Right renal cortex interstitium (tissue), 3 donors: Measurements from ENCODE around the gene ITPRIPL2. TPM values are rescaled to one million over a fixed set of nuclear protein-coding genes. Genes with fewer than 3 reads are reported as not detected.

ENCODE experiments used
- DNase-seq, 3 donors: peaks; one replicate each; pipeline ENCODE4 v3.0.0-alpha.2; 2013; ENCODE audit warnings: low read depth in 3 of 3, low spot score in 2 of 3
- polyA plus RNA-seq, 3 donors: library from polyadenylated mRNA; unstranded; fragments of 120-200 nt; gene quantifications; one replicate each; pipeline ENCODE4 v1.2.1, GENCODE V29; 2013; ENCODE audit not compliant: insufficient read length in 3 of 3

ITPRIPL2 gene
- polyA plus RNA-seq, 3 donors = 15.2 to 16.6 (median 15.8) TPM

DNA sequence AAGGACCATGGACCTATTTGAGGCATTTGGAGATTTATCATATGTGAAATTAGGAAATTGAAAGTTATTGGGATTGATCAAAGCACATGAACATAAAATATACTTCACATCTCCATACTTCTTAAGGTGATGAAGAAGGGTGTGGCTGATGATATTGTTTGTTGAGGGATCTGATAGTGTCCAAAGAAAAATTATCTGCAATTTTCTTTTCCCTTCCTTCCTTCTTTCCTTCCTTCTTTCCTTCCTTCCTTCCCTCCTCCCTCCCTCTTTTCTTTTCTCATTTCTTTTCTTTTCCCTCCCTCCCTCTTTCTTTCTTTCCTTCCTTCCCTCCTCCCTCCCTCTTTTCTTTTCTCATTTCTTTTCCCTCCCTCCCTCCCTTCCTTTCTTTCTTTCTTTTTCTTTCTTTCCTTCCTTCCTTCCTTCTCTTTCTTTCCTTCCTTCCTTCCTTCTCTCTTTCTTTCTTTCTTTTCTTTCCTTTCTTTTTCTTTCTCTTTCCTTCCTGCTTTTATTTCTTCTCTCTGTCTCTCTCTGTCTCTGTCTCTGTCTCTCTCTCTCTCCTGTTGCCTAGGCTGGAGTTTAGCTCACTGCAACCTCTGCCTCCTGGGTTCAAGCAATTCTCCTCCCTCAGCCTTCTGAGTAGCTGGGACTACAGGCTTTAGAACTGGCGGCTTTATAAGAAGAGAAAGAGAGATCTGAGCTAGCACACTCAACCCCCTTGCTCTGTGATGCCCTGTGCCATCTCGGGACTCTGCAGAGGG lies 20.9 kb upstream of the ITPRIPL2 start:
- DNase-seq = no peak

DNA sequence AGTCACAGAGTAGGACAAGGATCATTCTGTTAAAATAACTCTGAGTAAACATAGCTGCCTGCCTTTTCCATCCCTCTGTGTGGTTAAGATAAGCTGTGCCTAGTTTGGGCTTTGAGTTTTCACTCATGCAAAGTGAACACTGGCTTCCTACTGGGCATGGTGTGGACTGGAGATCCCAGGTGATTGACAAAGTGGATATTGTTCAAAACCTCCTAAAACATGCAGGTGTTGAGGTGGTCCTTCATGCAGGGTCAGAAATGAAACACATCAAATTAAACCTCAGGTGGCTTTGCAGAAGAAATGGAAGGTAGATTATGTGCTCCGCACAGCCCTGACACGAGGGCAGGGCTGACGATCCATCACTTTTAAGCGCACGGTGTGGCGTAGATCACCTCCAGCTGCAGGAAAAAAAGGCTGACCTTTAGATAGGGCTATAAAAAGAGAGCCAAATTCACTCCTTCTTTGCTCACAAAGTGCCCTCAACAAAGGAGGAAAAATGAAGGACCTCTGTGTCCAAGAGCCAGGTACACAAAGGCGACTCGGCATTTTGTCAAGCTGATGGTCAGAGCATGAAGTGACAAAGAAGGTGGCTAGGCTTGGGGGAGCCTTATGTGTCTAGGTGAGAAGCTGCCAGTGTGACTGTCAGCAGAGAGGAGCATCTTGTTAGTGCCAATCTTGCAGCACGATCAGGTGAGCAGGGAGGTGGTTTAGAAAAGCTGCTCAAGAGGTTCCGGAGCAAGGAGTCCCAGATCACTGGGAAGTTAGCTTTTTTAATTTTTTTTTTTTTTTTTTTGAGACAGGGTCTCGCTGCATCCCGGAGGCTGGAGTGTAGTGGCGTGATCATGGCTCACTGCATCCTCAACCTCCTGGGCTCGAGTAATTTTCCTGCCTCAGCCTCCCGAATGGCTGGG lies 19.9 kb upstream of the ITPRIPL2 start:
- no peak for DNase-seq

DNA sequence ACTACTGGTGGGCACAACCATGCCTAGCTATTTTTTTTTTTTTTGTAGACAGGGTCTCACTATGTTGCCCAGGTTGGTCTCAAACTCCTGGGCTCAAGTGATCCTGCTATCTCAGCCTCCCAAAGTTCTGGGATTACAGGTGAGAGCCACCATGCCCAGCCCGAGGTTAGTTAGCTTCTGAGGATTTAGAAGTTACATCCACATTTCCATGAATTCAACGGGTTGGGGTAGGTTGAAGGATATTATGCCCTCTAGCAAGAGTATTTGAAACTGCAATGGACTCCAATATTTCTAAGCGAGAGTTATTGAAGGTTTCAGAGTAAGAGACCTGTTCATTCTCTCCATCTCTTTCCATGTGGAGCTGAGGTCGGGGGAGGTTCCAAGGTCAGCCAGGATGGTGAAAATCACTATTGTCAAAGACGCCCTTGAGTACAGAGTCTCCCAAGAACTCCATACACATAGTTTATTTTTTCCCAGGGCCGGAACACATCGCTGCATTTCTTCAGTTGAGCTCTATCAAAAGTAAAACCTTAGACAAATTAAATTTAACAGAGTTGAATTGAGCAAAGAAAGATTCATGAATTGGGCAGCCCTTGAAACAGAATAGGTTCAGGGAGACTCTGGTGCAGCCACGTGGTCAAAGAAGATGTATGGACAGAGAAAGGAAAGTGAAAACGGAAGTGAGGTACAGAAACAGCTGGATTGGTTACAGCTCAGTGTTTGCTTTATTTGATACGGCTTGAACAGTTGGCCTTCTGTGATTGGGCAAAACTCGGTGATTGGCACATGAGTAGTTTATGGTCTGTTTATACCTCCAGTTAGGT lies 19.0 kb upstream of the ITPRIPL2 start:
- no peak for DNase-seq

- no peak for DNase-seq
Measured at GRCh38 chr16:19095654-19096053, 18.1 kb upstream of the ITPRIPL2 start.

DNA sequence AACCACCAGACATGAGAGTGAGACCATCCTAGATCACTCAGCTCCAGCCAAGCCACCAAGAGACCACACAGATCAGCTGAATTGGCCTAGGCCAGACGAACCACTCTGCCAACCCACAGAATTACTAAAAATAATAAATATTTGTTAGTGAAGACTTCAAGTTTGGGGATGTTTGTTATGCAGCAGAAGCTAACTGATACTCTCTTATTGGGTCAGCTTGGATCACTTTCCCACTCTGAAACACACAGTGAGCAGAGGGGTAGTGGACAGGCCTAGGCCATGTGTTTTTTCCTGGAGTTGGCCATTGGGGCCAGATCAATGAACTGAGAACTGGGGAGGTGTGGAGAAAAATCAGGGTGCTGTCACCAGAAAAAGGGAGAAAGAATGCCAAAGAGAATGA lies 15.6 kb upstream of the ITPRIPL2 start:
- DNase-seq = no peak

DNA sequence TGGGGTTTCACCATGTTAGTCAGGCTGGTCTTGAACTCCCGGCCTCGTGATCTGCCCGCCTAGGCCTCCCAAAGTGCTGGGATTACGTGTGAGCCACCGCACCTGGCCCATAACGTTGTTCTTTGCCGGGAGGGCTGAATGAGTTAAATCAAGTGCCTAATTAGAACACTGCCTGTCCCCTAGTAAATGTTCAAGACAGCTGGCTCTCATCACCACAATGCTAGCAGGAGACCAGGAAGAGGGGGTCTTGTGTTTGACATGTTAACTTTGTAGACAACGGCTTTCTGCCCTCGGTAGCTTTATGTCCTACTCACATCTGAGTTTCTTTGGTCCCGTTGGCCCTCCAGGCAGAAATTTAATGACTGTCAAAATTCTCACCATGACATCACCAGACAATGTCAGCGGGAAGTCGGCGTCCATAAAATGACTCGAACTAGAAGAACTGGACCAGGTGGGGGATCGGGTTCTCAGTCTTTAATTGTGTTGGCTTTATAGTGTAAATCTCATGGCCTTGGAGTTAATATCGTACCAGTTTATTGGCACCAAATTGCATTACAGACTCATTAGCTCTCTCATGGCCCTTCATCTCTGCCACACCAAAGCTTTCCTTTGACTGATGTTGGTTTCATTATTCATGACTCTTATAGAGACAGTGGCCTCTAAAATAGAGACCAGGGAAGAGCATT lies 11.4 kb upstream of the ITPRIPL2 start:
- DNase-seq = no peak

DNA sequence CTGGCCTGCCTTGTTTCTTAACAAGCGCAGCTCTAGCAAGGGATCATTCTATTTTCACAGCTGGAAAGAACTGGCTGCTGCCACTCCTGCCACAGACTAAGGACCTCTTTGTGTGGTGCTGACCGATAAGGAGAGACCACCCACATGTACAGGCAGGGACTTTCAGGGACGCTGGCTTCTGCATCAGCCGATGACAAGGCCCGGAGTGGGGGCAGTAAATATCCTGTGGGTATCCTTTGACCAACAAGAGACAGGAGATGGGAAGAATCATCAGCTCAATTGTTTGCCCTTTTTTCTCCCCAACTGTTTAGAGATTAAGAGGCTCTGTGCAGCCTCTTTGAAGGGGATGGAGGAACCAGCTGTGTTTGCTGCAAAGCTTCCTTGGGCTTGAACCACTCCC lies 9.2 kb upstream of the ITPRIPL2 start:
- no peak for DNase-seq

DNA sequence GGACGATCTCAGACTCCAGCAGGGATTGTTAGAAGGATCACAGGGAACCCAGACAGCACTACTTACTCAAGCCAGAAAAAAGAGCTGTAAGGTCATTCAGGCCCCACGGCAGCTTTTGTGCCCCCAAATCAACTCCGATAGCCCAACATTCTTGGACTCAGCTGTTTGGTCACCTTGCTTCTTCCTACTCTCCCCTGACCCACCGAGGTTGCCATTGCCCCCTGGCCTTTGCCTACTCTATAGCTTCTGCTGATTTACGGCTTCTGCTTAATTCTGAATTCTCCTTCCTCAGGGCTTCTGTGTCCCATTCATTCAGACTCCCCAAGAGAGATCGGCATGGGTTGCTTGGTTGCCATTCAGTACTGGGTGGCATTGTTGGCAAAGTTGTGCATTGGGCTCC lies 8.6 kb upstream of the ITPRIPL2 start:
- DNase-seq = no peak

DNA sequence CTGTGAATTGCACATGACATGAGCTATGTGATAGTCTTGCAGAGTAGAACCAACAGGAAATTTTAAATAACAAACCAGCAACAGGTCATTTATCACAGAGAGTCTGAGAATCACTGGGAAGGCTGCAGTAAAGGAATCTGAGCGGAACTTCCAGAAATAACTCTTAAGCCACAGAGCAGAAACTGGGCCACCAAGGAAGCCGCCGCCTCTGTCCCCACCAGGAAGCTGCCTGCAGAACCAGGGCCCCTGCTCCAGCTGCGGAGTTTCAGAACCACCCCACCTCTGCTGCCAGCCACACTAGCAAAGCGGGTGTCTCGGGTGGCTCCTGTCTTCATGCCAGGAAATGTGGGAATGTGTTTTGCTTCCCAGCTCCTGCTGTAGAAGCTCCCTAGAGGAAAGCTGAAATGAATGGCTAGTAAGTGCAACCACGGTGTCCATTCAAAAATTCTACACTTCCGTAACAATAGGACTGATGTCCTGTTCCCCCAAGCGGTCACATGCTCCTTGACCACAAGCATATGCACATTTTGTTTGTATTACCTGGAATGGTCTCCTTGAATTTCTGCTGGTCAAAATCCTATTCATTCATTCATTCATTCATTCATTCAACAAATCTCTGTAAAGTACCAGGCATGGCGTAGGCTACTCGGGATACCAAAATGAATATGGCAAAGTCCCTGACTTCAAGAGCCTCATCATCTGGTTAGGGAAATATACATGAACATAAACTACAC lies 7.7 kb upstream of the ITPRIPL2 start:
- no peak for DNase-seq

GRCh38 chr16:19106625-19107020 lies 7.1 kb upstream of the ITPRIPL2 start:
- no peak for DNase-seq

DNA sequence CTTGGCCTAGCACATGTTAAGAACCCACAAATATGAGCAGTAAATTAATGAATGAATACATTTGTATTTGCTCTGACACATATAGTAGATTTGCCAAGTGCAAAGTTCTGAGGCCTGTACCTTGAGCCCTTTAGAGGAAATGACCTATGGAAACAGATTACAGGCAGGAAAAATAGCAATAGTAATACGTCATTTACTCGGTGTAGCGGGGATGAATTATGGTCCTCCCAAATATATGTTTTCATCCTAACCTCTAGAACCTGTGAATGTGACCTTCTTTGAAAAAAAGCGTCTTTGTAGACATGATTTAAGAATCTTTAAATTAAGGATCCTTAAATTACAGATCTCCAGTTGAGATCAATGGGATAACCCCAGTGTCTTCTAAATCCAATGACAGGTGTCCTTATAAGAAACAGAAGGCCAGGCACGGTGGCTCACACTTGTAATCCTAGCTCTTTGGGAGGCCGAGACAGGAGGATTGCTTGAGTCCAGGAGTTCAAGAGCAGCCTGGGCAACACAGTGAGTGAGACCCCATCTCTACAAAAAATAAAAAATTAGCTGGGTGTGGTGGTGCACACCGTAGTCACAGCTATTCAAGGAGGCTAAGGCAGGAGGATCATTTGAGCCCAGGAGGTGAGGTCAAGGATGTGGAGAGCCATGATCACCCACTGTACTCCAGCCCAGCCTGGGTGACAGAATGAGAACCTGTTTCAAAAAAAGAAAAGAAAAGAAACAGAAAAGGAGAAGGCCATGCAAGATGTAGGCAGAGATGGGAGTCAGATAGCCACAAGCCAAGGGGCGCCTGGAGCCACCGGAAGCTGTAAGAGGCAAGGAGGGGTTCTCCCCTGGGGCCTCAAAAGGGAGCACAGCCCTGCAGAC lies 5.1 kb upstream of the ITPRIPL2 start:
- no peak for DNase-seq

DNA sequence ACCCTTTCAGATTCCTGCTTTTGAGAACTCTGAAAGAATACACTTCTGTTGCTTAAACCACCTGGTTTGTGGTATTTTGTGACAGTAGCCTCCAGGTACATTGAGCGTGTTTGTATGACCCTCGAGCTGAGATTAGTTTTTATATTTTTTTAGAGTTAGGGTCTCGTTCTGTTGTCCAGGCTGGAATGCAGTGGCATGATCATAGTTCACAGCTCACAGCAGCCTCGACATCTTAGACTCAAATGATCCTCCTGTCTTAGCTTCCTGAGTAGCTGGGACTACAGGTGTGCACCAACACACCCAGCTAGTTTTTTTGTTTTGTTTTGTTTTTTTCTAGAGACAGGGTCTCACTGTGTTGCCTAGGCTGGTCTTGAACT lies 4.5 kb upstream of the ITPRIPL2 start:
- DNase-seq = no peak

- no peak for DNase-seq
Measured at GRCh38 chr16:19110537-19111360, 3.0 kb upstream of the ITPRIPL2 start.

DNA sequence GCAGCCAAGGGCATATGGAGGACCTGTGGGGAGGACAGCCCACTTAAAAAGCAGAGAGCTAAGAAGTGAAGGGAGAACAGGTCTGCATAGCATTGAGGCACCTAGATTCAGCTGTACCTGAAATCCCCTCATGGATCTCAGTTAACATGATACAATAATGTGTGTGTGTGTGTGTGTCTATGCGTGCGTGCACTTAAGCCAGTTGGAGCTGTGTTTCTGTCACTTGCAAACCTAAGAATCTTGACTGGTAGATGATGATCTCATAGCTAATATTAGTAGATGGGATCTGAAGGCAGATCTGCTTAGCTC lies 1.7 kb upstream of the ITPRIPL2 start:
- DNase-seq = no peak

- DNase-seq = no peak
Measured at GRCh38 chr16:19114359-19115147, 789 bp downstream of the ITPRIPL2 start.

DNA sequence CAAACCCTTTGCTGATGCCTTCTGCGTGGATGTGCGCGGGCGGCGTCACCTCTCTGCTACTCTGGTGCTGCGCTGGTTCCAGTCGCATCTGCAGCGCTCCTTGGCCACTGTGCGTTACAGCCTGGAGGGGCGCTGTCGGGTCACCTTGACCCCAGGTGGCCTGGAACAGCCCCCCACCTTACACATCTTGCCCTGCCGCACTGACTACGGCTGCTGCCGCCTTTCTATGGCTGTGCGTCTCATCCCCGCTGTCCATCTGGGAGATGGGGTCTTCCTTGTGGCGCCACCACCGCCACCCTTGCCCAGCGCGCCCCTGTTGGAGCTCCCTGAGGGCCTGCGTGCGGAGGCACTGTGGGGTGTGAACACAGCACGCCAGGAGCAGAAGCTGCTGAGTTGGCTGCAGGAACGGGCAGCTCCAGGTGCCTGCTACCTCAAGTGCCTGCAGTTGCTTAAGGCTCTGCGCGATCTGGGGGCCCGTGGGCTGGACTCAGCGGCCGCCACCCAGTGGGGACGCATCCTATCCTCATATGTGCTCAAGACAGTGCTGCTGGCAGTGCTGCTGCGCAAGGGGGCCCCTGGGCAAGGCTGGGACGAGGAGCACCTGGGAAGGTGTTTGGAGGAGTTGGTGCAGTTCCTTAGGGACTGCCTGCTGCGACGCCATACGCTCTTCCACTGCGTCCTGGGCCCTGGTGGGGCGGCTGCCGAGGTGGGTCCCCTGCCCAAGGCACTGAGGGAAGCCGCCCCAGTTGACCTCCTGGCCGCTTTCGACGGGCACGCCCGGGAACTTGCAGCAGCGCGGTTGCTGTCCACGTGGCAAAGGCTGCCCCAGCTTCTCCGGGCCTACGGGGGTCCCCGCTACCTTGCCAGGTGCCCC lies 1.6 kb downstream of the ITPRIPL2 start:
- no peak for DNase-seq
